ENCODE data around the gene PTBP3. TPM values are rescaled to one million over a fixed set of nuclear protein-coding genes. Genes with fewer than 3 reads are reported as not detected.

PTBP3 gene
- total RNA-seq, 1 experiment from 2014 or later: 100 TPM

- TF ChIP-seq, protein P1, sequence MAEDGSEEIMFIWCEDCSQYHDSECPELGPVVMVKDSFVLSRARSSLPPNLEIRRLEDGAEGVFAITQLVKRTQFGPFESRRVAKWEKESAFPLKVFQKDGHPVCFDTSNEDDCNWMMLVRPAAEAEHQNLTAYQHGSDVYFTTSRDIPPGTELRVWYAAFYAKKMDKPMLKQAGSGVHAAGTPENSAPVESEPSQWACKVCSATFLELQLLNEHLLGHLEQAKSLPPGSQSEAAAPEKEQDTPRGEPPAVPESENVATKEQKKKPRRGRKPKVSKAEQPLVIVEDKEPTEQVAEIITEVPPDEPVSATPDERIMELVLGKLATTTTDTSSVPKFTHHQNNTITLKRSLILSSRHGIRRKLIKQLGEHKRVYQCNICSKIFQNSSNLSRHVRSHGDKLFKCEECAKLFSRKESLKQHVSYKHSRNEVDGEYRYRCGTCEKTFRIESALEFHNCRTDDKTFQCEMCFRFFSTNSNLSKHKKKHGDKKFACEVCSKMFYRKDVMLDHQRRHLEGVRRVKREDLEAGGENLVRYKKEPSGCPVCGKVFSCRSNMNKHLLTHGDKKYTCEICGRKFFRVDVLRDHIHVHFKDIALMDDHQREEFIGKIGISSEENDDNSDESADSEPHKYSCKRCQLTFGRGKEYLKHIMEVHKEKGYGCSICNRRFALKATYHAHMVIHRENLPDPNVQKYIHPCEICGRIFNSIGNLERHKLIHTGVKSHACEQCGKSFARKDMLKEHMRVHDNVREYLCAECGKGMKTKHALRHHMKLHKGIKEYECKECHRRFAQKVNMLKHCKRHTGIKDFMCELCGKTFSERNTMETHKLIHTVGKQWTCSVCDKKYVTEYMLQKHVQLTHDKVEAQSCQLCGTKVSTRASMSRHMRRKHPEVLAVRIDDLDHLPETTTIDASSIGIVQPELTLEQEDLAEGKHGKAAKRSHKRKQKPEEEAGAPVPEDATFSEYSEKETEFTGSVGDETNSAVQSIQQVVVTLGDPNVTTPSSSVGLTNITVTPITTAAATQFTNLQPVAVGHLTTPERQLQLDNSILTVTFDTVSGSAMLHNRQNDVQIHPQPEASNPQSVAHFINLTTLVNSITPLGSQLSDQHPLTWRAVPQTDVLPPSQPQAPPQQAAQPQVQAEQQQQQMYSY (CRISPR knock-in tag; IDR thresholded peaks at IDR 0.05): no peak
- TF ChIP-seq ZNF281 (CRISPR knock-in tag; IDR thresholded peaks at IDR 0.05): no peak
- TF ChIP-seq IRF2 (CRISPR knock-in tag; IDR thresholded peaks at IDR 0.05; ENCODE audit: borderline replicate concordance, low read depth): no peak
- no peak for TF ChIP-seq HMGA2 (CRISPR knock-in tag; IDR thresholded peaks at IDR 0.05)
- TF ChIP-seq, protein P2, sequence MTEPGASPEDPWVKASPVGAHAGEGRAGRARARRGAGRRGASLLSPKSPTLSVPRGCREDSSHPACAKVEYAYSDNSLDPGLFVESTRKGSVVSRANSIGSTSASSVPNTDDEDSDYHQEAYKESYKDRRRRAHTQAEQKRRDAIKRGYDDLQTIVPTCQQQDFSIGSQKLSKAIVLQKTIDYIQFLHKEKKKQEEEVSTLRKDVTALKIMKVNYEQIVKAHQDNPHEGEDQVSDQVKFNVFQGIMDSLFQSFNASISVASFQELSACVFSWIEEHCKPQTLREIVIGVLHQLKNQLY (CRISPR knock-in tag; IDR thresholded peaks at IDR 0.05): no peak
- TF ChIP-seq, protein P3, sequence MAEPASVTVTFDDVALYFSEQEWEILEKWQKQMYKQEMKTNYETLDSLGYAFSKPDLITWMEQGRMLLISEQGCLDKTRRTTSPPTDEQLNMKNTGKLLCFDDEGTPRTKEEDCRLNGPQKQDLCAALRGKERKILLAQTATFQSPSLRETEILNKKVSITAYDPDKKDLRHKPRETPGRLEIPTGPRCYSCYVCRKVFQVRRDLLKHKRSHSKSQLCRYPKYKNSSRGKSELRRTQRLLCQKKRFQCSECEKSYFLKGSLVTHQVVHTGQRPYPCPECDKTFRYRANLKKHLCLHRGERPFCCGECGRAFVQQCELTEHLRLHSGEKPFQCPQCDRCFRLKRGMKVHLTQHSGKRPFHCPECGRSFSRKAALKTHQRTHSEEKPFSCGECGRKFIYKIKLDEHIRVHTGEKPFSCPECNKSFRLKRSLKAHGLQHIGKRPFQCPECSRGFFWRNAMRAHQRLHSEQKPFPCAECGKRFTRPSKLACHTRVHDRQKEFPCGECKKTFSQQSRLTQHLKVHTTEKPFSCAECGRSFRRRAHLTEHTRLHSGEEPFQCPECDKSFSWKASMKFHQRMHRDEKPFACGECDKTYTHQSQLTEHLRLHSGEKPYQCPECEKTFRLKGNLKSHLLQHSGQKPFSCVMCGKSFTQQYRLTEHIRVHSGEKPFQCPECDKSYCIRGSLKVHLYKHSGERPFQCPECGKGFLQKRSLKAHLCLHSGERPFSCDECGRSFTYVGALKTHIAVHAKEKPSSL (CRISPR knock-in tag; conservative IDR thresholded peaks at IDR 0.05): no peak
- no peak for TF ChIP-seq AFF4 (CRISPR knock-in tag; IDR thresholded peaks at IDR 0.05; ENCODE audit: borderline replicate concordance)
Observed at GRCh38 chr9:112261133-112261532, 72.3 kb downstream of the PTBP3 start (continued).

DNA sequence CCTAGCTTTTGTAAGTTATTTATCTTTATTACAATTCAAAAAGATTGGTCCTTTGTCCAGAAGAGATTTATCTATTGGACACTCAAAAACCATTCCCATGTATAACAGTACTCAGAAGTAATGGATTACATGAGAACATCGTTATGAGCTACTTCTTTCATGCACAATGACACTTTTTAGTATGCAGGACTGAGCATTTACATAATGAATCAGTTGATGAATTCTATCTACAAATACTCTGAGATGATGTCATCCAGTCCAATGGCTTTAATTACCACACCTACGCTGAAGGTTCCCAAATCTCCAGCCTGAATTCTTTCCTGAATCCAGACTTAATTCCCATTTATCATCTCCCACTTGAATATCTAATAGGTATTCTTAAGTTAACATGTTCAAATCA lies 75.3 kb downstream of the PTBP3 start:
- DNase-seq (ENCODE audit: low spot score): no peak
- Mint-ChIP-seq H3K27ac (no peak overlapping the region), H3K36me3 (no peaks in the 10 kb centered on the region), H3K4me1 (peaks cover 3% of the 10 kb centered on the region; the same call in 1 of the 2 replicates), H3K4me3 (no peak overlapping the region), H3K27me3 (ENCODE audit: low read depth) (no peaks in the 10 kb centered on the region), H3K9me3 (no peaks in the 10 kb centered on the region)
- POLR2A ChIA-PET: no interaction called here
- CTCF ChIA-PET: no interaction called here
- ATAC-seq: no peak
- TF ChIP-seq TEAD4 (CRISPR knock-in tag; IDR thresholded peaks at IDR 0.05): no peak
- TF ChIP-seq EMX1 (CRISPR knock-in tag; IDR thresholded peaks at IDR 0.05): no peak
- no peak for TF ChIP-seq ZNF396 (CRISPR knock-in tag; IDR thresholded peaks at IDR 0.05; ENCODE audit: borderline replicate concordance)
- TF ChIP-seq, protein P4, sequence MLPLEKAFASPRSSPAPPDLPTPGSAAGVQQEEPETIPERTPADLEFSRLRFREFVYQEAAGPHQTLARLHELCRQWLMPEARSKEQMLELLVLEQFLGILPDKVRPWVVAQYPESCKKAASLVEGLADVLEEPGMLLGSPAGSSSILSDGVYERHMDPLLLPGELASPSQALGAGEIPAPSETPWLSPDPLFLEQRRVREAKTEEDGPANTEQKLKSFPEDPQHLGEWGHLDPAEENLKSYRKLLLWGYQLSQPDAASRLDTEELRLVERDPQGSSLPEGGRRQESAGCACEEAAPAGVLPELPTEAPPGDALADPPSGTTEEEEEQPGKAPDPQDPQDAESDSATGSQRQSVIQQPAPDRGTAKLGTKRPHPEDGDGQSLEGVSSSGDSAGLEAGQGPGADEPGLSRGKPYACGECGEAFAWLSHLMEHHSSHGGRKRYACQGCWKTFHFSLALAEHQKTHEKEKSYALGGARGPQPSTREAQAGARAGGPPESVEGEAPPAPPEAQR (CRISPR knock-in tag; IDR thresholded peaks at IDR 0.05): no peak
- TF ChIP-seq, protein P5, sequence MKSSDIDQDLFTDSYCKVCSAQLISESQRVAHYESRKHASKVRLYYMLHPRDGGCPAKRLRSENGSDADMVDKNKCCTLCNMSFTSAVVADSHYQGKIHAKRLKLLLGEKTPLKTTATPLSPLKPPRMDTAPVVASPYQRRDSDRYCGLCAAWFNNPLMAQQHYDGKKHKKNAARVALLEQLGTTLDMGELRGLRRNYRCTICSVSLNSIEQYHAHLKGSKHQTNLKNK (CRISPR knock-in tag; IDR thresholded peaks at IDR 0.05): no peak
- TF ChIP-seq, protein P6, sequence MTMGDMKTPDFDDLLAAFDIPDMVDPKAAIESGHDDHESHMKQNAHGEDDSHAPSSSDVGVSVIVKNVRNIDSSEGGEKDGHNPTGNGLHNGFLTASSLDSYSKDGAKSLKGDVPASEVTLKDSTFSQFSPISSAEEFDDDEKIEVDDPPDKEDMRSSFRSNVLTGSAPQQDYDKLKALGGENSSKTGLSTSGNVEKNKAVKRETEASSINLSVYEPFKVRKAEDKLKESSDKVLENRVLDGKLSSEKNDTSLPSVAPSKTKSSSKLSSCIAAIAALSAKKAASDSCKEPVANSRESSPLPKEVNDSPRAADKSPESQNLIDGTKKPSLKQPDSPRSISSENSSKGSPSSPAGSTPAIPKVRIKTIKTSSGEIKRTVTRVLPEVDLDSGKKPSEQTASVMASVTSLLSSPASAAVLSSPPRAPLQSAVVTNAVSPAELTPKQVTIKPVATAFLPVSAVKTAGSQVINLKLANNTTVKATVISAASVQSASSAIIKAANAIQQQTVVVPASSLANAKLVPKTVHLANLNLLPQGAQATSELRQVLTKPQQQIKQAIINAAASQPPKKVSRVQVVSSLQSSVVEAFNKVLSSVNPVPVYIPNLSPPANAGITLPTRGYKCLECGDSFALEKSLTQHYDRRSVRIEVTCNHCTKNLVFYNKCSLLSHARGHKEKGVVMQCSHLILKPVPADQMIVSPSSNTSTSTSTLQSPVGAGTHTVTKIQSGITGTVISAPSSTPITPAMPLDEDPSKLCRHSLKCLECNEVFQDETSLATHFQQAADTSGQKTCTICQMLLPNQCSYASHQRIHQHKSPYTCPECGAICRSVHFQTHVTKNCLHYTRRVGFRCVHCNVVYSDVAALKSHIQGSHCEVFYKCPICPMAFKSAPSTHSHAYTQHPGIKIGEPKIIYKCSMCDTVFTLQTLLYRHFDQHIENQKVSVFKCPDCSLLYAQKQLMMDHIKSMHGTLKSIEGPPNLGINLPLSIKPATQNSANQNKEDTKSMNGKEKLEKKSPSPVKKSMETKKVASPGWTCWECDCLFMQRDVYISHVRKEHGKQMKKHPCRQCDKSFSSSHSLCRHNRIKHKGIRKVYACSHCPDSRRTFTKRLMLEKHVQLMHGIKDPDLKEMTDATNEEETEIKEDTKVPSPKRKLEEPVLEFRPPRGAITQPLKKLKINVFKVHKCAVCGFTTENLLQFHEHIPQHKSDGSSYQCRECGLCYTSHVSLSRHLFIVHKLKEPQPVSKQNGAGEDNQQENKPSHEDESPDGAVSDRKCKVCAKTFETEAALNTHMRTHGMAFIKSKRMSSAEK (CRISPR knock-in tag; IDR thresholded peaks at IDR 0.05; ENCODE audit: borderline replicate concordance): no peak
